Central memory CD4-positive, alpha-beta T cell (primary cell): Measurements from ENCODE around the gene NPAS2.

Experiments used
- DNase-seq: peaks from one replicate; pipeline ENCODE4 v3.0.0; 2022

NPAS2 gene

GRCh38 chr2:101026923-101027469 is 207.1 kb downstream of the NPAS2 start:
- no peak for DNase-seq

DNA sequence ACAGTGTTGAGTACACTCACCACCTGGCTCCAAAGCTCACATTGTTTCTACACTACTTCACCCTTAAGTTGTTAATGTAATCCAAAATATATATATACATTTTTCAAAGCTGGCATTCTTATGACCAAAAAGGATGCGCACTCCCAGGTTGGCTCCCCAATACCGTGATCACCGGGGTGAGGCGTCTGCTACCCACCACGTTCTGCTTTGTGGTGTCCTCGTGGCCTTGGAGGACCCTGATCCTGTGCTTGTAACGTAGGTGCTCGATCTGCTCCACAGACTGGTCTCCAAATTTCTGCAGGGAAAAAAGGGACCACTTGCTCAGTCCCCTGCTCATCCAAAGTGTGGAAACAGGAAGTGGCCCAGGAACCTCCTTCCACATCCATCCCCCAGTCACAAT is 207.9 kb downstream of the NPAS2 start:
- DNase-seq = no peak

DNA sequence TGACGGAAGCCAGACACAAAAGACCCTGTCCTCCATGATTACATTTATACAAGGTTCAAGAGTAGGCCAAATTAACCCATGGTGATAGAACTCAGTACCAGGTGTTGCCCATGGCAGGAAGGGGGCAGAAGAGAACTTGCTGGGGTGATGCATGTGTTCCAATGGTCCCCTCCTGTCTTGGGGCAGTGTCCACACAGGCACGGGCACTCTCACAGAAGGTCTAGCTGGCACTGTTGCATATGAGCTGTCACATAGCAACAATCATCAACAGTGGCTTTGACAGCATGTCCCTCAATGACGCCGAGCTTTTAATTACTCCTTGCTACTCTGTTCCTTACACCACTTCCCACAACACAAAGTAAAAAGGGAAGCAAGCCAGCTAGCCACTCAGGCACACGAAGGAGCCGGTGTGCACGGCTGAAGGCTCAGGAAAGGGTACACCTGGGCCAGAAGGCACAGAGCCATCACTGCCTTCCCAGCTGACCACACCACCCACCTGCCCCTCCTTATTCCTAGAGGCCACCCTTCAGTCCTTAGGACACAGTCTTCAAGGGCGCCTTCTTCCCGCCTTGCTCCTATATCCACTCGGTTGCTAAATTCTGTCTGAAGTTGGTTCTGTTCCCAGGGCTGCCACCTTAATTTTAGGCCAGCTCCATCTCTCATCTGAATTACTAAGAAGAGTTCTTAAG is 211.1 kb downstream of the NPAS2 start:
- DNase-seq = no peak

GRCh38 chr2:101032084-101032776 is 212.3 kb downstream of the NPAS2 start:
- DNase-seq = no peak

DNA sequence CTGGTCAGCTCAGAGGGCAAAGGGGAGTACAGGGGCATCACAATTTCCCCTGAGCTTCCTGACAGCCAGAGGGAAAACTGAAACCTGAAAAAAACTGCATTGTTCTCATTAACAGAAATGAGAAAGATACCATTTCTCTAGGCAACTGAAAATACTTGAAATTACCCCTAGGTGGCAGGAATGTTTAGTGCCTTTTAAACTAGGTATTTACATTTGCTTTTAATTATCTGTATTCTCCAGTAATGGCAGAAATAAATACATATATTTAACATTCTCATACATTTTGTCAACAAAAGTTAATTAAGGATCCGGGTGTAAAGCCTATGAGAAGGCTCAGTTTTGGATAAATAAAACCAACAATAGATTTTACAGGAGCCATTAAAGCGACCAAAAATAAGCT is 216.6 kb downstream of the NPAS2 start:
- no peak for DNase-seq

DNA sequence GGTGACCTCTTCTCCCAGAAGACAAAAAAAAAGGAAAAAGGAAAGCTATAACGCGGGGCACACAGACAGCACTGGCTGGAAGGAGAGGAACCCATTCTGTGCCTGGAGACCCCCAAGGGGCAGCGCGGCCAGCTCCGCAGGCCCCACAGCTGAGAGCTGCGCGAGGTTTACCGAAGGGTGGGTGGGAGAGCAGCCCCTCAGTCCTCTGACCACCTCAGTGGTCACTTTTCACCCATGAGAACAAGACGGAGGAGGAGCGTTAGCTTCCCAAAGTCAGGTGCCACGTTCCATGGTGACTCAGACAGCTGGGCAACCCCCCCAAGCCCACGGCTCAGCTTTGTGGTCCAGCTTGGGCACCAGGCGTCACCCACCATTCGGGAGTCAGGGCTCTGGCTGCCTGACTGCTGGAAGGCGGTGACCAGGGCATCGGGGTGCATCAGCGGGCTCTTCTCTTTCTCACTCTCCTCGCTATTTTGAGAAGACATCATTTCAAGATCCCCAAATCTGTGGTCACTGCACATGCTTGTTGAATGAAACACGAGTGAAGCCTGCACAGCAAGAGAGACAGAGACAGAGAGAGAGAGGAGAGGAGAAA is 217.3 kb downstream of the NPAS2 start:
- DNase-seq = no peak

DNA sequence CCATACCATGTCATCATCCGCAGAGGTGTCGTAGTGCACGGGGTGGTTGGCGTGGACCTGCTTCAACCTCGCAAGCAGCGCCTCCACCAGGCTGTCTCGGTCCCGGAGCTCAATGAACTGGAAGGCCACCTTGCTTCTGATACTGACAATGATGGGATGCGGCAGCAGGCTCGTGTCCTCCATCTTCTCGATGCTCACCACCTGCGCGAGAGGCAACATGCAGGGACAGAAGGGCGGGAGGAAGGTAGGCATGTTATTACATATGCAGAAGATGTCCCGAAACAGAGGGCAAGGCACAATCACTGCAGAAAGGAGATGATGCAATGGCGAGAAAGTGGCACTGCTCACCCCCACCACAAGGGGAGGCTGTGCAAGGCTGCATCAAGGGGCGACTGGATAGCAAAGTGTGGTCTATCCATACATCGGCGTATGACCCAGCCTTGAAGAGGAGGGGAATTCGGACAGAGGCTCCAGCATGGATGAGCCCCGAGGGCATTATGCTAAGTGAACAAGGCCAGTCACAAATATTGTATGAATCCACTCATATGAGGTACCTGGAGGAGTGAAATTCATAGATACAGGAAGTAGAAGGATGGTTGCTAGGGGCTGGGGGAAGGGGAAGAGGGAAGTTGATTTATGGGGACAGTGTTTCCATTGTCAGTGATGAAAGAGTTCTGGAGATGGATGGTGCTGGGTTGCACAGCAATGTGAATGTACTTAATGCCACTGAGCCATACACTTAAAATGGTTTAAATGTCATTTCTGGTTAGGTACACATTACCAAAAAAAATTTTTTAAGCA is 218.7 kb downstream of the NPAS2 start:
- DNase-seq = no peak

DNA sequence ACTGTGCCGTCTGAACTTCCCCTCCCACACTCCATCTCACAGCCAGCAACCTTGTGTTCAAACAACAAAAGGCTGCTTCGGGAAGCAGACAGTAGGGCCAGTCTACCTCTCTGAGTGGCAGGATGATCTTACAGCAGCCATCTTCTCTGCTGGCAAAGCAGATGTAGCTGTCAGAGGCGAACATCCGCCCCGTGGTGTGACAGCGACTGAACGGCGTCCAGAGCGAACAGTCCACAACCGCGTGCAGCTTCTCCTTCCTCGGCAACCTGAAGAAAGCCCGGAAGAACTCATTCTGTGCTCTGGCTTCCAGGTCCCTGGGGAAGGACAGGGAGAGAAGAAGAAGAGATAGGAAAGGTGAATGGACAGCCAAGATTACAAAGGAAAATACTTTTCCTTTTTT is 220.1 kb downstream of the NPAS2 start:
- DNase-seq = no peak

DNA sequence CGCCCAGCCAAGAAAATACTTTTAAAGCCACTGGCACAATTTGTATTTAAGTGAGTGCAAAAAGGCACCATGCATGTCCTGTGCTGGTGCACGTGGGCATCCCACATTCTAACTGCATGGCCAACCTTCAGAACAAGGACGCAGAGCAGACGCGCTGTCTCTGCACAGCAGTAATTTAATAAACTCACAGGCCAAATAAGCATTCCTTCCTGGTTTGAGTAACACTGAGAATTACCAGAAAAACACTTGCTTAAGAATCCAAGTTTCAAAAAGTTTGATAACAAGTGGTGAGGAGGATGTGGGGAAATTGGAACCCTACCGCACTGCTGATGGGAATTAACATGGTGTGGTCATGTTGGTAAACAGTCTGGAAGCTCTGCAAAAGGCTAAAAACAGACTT is 220.8 kb downstream of the NPAS2 start:
- DNase-seq = no peak

GRCh38 chr2:101041413-101041812 is 221.5 kb downstream of the NPAS2 start:
- DNase-seq = no peak

DNA sequence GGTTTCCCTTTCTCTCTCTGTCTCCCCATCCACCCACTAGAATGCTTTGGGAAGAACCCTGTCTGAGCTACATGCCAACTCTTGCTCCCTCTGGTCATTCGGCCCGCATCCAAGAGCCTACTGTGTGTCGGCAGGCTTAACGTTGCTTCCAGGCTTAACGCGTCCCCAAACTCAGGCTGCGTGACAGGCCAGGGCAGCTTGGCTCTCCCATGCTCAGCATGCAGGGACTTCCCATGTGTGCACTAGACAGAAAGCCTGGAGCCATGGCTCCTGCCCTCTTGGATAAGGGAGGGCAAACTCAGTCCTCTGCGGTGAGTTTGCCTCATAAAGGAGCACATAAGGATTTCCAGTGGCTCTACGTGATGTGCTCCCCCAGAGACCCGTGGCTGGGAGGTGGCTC is 225.4 kb downstream of the NPAS2 start:
- no peak for DNase-seq
